GM19240 (cell line): Measurements from ENCODE around the gene NHLRC4.

Source experiments
- DNase-seq: peaks from one replicate; pipeline ENCODE4 v3.0.0; 2011; ENCODE audit warnings: low spot score; ENCODE audit not compliant: insufficient read length

The NHLRC4 gene

DNA sequence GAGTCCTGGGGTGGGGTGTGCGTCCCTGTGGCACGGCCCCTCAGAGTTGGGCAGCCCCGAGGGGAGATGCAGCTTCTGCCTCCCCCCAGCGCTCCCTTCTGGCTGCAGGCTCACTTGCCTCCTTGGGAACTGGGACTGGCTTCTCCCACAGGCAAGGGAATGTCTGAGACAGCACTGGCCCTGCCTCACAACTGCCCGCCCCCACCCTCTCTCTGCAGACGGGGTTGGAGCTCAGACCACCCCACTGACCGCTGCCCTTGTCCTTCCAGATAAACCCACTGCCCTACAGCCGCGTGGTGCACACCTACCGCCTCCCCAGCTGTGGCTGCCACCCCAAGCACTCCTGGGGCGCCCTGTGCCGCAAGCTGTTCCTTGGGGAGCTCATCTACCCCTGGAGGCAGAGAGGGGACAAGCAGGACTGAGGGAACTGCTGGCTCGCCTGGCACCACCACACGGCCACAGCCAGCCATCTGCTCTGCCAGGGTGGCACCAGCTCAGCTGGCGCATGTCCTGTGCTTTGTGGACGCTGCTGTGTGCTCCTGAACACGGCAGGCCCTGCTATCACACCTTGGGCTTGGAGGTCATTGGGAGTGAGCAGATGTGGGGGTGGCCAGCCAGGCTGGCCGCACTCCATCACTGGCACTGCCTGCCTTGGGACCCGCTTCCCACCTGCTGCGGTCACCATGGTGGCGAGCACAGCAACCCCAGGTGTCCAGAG, 16.0 kb downstream of the NHLRC4 start:
- DNase-seq = no peak

DNA sequence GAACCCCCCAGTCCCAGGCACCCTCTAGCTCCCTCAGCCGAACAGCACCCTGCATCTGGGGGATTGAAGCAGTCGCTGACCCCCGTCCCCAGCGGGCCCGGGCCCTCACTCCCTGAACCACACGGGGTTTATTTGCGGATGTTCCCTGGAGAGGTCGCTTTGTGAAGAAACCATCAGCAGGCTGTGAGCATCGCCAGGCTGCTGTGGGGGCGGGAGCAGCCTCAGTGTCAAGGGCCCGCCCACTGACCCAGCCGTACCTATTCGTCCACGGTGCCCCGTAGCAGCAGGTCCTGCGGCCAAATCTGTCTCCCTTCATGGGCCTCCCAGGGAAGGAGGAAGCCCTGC, 16.6 kb downstream of the NHLRC4 start:
- DNase-seq = no peak

DNA sequence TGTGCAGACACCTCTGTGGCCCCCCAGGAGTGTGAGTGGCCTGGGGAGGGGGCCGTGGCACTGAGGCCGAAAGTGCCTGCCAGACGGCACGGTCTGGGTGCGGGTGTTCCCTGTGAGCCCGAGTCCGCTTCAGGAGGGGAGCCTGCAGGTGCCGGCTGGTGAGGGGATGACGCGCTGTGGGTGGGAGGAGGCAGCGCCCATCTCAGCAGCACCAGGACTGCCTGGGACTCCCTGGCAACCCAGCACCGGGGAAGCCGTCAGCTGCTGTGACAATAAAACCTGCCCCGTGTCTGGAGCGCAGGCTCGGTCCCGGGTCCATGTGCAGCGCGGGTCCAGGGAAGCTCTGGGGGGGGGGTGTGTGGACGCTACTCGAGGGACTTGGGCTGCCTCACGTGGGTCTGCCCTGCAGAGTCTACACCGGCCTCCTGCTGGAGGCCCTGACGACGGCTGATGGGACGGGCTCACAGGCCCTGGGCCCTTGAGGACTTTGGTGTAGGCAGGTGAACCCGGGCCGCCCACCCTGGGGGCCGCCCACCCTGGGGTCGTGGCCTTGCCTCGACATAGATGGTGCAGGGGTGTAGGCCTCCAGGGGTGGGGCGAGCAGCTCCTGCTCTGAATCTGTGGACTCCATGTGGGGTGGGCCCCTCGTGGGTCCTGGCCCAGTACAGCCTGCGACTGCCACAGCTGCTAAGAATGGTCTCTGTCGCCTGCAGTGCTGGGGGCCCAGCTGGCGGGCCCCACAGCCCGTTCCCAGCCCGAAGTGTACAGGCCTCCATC, 17.2 kb downstream of the NHLRC4 start:
- DNase-seq = no peak

DNA sequence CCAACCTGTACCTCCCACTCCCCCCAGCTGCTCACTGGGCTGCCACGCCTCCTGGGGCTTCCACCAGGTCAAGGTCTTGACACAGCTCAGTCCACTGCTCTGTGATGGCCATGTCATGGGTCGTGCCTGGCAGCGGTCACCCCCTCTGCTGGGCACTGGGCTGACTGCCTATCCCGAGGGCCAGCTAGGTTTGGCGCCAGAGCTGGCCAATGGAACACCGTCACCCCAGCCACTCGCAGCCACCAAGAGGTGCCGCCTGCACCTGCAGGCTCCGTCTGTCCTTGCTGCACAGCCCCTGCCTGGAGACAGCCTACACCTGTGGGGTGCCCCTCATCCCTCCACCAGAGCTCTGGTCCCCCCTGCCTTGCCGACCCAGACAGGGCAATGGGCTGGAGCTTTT, 18.5 kb downstream of the NHLRC4 start:
- no peak for DNase-seq

DNA sequence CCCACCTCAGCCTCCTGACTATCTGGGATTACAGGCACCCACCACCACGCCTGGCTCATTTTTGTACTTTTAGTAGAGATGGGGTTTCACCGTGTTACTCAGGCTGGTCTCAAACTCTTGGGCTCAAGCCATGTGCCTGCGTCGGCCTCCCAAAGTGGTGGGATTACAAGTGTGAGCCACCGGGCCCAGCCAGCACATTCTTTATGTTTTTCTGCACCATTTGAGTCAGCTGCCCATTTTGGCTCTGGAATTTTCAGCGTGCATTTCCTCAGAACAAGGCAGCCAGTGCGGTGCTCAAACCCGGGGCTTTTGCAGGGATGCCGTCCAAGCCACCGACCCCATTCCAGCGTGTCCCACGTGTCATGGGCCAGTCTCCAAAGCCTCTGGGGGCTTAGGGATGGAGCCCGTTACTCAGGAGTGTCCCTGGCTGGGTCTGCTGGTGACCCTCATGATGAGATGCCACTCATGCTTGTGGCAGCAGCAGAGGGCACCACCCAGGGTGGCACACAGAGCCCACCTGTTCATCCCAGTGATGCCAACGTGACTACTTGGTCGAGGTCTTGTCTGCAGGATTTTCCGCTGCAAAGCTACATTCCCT, 19.3 kb downstream of the NHLRC4 start:
- no peak for DNase-seq

DNA sequence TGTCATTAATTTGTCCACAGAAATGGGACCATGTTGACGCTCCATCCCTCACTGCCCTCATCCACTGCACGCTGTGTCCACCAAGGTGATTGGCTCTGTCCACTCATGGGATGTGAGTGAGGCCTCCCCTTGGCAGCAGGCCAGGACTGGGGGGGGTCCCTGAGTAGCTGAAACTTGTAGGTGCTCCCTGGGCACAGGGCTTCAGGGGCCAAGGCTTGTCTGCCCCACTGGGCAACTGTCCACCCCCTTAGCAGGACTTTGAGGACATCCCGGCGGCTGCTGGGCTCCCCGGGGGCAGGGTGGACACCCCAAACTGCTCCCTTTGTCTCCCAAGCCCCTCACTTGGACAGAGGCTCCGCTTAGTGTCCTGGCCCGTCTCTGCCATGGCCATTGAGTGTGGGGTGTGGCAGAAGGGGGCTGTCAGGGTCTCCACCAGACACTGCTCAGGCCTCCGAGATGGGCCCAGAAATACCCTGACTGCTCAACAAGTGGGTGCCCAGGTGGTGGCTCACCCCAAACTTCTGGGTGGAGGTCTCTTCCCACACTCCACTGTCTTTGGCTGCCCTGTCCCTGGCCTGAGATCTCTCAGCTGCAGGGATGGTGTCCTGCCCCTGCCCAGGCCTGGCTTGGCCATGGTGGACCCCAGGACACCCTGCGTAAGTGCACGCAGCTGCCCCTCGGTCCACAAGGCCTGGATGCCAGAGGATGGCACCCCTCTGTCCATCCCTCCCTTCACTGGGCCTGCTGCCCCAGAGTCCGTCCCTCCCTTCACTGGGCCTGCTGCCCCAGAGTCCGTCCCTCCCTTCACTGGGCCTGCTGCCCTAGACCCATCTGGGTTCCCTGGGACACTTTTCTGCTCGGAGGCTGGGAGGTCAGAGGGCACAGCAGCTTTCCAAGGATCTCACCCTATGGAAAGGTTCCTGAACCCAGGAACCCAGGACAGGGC, 20.1 kb downstream of the NHLRC4 start:
- no peak for DNase-seq

DNA sequence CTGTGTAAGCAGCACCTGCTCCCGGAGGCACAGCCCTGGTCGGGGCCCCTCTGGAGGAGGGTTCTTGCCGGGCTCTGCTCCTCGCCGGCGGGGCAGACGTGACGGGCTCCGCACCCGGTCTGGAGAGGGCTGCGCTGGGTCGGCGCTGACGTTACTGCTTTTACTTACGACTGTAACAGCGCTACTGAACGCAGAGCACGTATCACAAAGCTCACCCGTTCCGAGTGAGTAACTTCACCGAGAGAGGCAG, 21.8 kb downstream of the NHLRC4 start:
- no peak for DNase-seq

DNA sequence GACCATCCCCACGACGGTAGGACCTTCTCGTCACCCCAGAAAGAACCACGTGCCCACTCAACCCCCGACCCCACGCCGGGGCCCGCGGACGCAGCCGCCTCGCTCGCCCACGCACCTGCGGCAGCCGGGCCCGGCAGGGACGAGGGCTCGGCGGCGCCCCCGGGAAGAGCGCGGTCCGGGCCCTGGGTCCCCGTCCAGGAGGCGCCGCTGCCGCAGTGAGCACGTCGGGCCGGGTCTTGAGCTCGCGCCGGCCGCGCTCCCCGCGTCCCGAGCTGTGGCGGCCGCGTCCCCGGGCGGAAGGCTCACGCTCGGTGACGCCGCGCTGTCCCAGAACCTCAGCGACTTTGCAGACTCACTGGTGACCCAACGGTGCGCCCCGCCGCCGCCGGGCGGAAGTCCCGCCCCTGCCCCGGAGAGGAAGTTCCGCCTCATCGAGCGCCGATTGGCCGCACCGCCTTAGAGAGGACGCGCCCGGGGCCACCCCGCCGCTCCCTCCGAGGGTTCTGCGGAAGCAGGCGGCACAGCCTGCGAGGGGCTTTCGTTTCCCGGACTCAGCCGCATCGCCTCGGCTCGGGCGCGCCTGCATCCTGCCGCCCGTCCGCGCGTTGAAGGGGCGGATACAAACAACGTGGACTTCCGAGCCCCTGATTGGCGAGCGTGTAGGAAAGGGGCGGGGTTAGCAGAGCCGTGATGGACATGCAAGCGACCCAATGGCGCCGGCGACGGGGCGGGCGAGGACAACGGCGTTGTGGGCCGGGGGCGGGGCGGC, 22.3 kb downstream of the NHLRC4 start:
- DNase-seq = peak; percentile 83

DNA sequence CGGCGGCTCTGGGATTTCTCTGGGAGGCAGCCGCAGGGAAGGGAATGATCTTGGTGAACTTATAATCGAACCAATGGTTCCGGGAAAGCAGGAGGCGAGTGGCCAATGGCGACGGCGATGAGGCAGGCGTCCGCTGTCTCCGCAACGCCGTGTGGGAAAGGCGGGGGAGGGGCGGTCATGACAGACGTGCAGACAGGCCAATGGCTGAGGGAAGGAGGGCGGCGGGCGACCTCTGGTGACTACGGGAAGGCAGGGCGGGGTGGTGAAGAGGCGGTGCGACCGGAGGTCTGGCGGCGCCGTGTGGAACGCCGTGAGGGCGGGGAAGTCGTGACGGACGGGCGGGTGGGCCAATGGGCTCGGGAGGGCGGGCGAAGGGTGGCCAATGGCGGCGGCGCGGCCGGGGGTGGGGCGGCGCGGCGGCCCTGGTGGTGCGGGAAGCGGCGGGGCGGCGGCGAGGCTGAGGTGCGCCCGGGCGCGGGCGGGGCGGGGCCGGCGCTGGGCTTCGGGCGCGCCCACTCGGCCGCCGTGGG, 22.9 kb downstream of the NHLRC4 start, which contains the start of gene RAB40C:
Gene RAB40C (plus strand): TSS at position 409 of the 530 bp plus-strand sequence. CDS start 226 bp downstream, outside the sequence.
- DNase-seq = peak; percentile 99

DNA sequence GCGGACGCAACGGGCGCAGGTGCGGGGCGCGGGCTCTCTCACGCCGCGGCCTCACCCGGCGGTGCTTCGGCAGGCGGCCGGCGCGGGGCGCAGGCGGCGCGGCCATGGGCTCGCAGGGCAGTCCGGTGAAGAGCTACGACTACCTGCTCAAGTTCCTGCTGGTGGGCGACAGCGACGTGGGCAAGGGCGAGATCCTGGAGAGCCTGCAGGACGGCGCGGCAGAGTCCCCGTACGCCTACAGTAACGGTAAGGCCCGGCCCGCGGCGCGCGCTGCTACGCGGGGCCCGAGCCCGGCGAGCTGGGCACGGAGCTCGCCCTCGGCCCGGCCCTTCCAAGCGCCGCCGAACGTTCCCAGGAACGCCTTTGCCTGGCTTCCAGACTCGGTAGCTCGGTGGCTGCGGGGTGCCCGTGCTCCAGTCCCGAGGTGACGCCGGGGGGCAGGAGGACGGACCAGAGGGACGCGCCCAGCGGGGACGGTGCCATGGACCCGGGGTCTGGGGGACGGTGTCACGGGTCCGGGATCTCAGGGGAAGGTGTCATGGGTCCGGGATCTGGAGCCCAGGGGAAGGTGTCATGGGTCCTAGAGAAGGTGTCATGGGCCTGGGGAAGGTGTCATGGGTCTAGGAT, 23.5 kb downstream of the NHLRC4 start:
- DNase-seq = no peak

DNA sequence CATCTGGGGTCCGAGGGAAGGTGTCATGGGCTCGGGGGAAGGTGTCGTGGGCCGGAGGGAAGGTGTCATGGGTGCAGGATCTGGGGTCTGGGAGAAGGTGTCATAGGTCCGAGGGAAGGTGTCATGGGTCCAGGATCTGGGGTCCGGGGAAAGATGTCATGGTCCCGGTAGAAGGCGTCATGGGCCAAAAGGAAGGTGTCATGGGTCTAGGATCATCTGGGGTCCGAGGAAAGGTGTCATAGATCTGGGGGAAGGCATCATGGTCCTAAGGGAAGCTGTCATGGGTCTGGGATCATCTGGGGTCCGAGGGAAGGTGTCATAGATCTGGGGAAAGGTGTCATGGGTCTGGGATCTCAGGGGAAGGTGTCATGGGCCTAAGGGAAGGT, 24.0 kb downstream of the NHLRC4 start:
- DNase-seq = no peak

DNA sequence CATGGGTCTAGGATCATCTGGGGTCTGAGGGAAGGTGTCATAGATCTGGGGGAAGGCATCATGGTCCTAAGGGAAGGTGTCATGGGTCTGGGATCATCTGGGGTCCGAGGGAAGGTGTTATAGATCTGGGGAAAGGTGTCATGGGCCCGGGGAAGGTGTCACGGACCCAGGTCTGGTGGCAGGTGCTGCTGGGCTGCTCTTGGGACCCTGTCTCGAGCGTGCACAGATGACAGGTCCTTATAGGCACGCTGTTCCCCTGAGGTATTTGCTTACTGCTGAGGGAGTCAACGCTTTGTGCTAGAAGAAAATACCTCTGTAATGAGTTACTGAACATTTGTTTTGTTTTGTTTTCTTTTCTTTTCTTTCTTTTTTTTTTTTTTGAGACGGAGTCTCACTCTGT, 24.4 kb downstream of the NHLRC4 start:
- DNase-seq = no peak

DNA sequence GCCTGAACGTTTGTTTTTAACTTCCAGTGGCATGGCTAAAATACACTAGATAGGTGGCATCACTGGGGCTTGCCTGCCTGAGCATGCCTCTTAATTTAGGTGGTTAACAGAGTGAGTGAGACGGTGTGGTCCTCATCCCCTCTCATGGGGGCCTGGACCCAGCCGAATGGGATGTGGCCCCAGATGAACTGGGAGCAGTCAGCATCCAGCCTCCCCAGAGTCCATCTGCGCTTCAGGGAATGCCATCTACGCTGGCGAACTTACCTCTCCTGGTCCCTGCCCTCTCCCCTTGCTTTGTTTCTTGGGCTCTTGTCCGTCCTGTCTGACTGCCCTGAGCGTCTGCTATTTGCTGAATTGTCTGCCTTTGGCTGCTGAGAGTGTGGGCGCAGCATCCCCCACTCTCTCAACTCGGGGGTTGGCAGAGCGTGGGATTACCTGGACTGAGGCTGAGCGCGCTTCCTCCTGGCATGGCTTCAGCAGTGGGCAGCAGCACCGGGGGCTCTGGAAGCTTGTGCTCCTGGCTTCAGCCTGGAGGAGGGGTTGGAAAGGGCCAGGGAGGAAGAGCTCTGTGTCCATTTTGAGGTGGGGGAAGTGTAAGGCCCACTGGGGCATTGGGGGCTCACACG, 25.2 kb downstream of the NHLRC4 start:
- no peak for DNase-seq

DNA sequence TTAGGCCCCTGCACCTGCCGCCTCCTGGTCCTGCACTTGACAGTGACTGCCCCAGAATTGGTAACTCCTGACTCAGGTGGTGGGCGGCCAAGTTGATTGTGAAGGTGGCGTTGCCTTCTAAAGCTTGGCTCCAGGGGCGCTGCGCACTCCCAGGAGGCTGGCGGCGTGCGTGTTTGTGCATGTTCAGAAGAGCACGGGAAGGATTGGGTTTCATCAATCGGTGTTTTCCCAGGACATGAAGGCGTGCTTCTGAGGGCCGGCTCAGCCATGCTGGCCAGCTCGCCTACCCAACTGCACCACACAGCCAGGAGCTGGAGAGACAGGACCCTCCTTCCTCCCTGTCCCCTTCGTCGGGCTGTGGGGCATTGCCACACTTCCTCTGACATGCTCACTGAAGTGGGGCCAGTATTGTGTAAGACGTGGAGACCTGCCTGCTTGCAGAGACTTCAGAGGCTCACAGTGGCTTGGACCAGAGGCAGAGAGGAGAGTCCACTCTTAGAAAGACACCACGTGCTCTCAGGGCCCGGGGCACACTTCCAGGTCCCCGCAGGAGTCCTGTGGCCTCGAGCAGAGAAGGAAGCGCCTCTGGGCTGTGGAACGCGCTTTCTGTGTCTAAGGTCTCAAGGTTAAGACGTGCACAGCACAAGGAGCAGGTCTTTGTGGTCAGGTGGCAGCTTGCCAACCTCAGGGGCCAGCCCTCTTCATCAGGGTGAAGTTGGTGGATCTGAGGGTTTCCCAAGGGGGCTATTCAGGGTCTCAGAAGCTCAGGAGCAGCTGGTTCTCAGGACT, 25.9 kb downstream of the NHLRC4 start:
- DNase-seq = no peak

DNA sequence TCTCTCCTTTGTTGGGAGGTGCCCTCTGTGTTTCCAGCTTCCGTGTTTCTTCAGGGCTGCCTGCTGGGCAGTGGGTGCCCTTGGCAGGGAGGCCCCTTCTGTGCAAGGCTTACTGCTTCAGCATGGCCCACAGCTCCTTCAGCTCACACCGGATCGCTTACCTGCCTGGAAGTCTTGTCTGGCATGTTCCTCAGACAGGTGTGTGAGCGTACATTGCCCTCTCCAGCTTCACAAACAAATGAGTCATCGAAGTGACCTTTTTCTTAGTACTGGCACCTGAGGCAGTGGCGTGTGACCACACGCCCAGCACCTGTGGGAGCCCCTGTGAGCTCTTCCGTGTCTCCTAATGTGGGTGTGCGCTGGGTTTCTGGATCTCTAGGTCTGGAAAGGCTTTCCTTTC, 26.6 kb downstream of the NHLRC4 start:
- no peak for DNase-seq

DNA sequence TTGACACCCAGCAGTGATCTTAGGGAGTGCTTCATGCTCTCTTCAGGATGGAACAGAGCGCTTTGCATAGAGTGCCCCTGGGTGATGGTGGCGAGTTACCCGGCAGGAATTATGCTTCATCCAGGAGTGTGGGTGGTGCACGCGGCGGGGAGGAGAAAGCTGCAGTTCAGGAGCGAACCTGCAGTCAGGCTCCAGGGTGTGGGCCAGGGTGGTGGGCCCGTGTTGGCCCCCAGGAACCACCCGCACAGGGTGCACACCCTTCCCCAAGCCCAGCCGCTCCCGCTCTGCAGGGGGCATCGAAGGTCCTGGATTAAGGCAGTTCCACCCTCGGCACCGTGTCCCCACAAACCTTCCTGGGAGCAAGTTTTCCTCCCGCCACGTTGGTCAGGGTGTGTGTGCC, 27.0 kb downstream of the NHLRC4 start:
- no peak for DNase-seq

DNA sequence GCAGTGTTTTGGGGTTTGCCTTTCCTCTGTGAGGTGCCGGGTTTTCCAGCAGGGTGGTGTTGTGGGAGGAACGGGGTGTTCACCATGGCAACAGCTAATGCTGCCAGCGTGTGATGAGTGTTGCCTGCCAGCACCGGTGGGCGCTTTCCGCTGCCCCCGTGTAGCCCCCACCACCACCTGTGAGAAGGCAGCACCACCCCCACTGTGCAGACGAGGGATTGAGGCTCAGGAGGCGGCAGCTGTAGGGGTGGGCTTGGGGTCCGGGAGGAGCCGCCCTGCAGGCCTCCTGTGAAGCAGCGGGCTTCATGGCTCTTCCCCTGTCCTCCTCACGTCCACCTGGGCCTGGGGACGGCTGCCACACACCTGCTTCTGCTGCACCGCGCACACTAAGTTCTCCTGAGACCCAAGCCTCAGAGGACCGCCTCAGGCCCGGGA, 28.3 kb downstream of the NHLRC4 start:
- DNase-seq = no peak

DNA sequence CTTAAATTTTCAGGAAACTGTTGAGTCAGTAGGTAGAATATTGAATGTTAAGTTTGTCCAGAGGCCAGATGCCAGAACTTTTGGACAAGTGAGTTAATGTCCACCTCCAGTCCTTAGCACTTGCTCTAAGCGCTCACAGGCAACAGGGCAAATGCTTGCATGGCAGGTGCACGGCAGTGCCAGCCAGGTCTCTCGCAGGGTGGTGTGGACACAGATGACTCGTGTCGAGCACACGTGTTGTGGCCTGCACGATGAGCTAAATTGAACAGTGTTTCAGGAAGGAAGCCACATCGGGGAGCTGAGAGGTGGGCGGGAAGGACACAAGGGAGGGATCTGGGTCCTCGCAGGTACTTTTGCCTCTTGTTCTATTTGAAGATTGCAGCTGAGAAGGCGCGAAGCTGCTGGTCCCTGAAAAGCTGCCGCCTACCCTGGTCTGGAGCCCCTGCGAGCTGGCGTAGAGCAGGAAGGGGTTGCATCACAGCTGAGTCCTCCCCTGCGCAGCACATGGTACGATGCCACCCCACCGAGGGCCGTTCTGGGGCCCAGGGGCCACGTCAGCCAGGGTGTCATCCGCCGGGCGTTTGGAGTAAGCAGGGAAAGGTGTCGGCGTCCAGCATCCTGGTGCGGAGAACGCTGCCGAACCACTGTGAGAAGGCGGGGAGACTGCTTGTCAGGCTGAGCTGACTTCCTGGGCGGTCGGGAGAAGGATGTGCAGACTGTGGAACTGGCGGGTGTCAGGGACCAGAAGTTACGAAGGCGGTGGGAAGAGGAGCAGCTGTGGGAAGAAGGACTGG, 29.3 kb downstream of the NHLRC4 start:
- no peak for DNase-seq
